GM12878 (cell line): ENCODE data around the gene TOB1. TPM values are rescaled to one million over a fixed set of nuclear protein-coding genes. Genes with fewer than 3 reads are reported as not detected.

ENCODE experiments used
- ATAC-seq: fragments of 200-7000 bp; cut with Tn5 transposase; 3 replicates; pipeline ENCODE4 v1.9.1; 2020; ENCODE audit warnings: mild to moderate bottlenecking, moderate library complexity
- BruUV-seq: library from RNA; stranded (reverse); fragments of 400-500 nt; replicated peaks from 2 replicates; lab custom pipeline; 2021; lab: Mats Ljungman, UMichigan
- CTCF ChIA-PET: fragments of 300-600 bp; sonication (Branson Sonifier 250); formaldehyde crosslinking; extraction: SDS; loops from one replicate; lab custom pipeline; 2021; ENCODE audit warnings: inconsistent platforms; lab: Yijun Ruan, JAX
- POLR2A ChIA-PET: fragments of 350-600 bp; formaldehyde crosslinking; extraction: SDS; loops from one replicate; lab custom pipeline; 2021; ENCODE audit warnings: inconsistent platforms; lab: Charles Lee
- RAD21 ChIA-PET: fragments of 300-600 bp; sonication (Branson Sonifier 250); formaldehyde crosslinking; loops from one replicate; lab custom pipeline; 2023; ENCODE audit warnings: antibody characterized with exemption; ENCODE audit not compliant: unreplicated experiment; lab: Charles Lee
- SMC1A ChIA-PET: fragments of 300-600 bp; sonication (Branson Sonifier 250); formaldehyde crosslinking; loops from one replicate; lab custom pipeline; 2023; ENCODE audit not compliant: unreplicated experiment, uncharacterized antibody; lab: Charles Lee
- DNase-seq: peaks from one replicate; pipeline ENCODE4 v3.0.0-alpha.2; 2011; ENCODE audit warnings: low read depth, low spot score
- FAIRE-seq: peaks from 3 replicates; lab custom pipeline; 2011; peaks lifted over from hg19 to GRCh38; lab: Jason Lieb, UNC
- H2AFZ ChIP-seq: 2 replicates; pipeline ENCODE4 v1.6.0; 2011; ENCODE audit warnings: low read depth, low read length, control low read depth; ENCODE audit not compliant: control insufficient read depth
- H3K27ac ChIP-seq: 2 replicates; pipeline ENCODE4 v1.5.1; 2011; ENCODE audit warnings: control low read depth; ENCODE audit not compliant: control insufficient read depth, insufficient read depth
- H3K27me3 ChIP-seq, 2 experiments: replicated peaks in 1 of 2; 2 replicates each; pipeline versions ENCODE4 v1.6.0 to v1.6.1; 2011; ENCODE audit warnings: low read length in 1 of 2; ENCODE audit not compliant: control insufficient read depth in 2 of 2, insufficient read depth in 2 of 2
- H3K36me3 ChIP-seq, 2 experiments: 2 replicates each; pipeline ENCODE4 v1.5.1; 2011; ENCODE audit warnings: low read length in 1 of 2; ENCODE audit not compliant: control insufficient read depth in 2 of 2, insufficient read depth in 2 of 2
- H3K4me1 ChIP-seq: 2 replicates; pipeline ENCODE4 v1.6.1; 2011; ENCODE audit warnings: mild to moderate bottlenecking, low read length, moderate library complexity, mixed read lengths; ENCODE audit not compliant: control insufficient read depth, insufficient read depth
- H3K4me2 ChIP-seq: 2 replicates; pipeline ENCODE4 v1.6.0; 2011; ENCODE audit warnings: control low read depth; ENCODE audit not compliant: control insufficient read depth, insufficient read depth
- H3K4me3 ChIP-seq: fragments of 200-600 bp; sonication (generic); 2 replicates; pipeline ENCODE4 v1.5.1; 2016
- H3K79me2 ChIP-seq: 2 replicates; pipeline ENCODE4 v1.6.0; 2011; ENCODE audit warnings: low read length; ENCODE audit not compliant: control insufficient read depth, insufficient read depth
- H3K9ac ChIP-seq: 2 replicates; pipeline ENCODE4 v1.8.0; 2011; ENCODE audit warnings: low read length, control low read depth, mixed read lengths; ENCODE audit not compliant: control insufficient read depth, insufficient read depth
- H3K9me3 ChIP-seq: replicated peaks from 3 replicates; pipeline ENCODE4 v1.5.1; 2011; ENCODE audit warnings: mild to moderate bottlenecking, low read length; ENCODE audit not compliant: control insufficient read depth, insufficient read depth
- H4K20me1 ChIP-seq: 2 replicates; pipeline ENCODE4 v1.6.0; 2011; ENCODE audit not compliant: control insufficient read depth, insufficient read depth
- ATF7 ChIP-seq: fragments of 450-650 bp; IDR thresholded peaks from 2 replicates; pipeline ENCODE4 v1.6.1; 2016; ENCODE audit warnings: low read depth, mild to moderate bottlenecking
- FOS ChIP-seq: IDR thresholded peaks from 3 replicates; pipeline ENCODE4 v1.6.1; 2011; ENCODE audit warnings: borderline replicate concordance; ENCODE audit not compliant: insufficient read length; ENCODE audit errors: extremely low read depth
- NRF1 ChIP-seq: conservative IDR thresholded peaks from 2 replicates; pipeline ENCODE4 v1.6.1; 2011; ENCODE audit warnings: mild to moderate bottlenecking, low read depth, low read length, improper control_type of control experiment
- PML ChIP-seq: IDR thresholded peaks from 2 replicates; pipeline ENCODE4 v1.6.1; 2012; ENCODE audit warnings: low read length, inconsistent platforms
- RCOR1 ChIP-seq: conservative IDR thresholded peaks from 2 replicates; pipeline ENCODE4 v1.6.1; 2012; ENCODE audit warnings: low read depth, low read length, improper control_type of control experiment
- STAT3 ChIP-seq: IDR thresholded peaks from 2 replicates; pipeline ENCODE4 v1.6.1; 2011; ENCODE audit warnings: low read depth, low read length, improper control_type of control experiment
- WGBS: methylation state at CpG from one replicate; pipeline ENCODE4 v1.1.6; 2016; ENCODE audit warnings: low lambda C conversion rate; ENCODE audit not compliant: insufficient replicate concordance, insufficient coverage; ENCODE audit errors: missing lambda C conversion rate; 5-methylcytosine and 5-hydroxymethylcytosine counted together
- in situ Hi-C: fragments of 300-500 bp; cut with MboI; formaldehyde crosslinking; loops from 9 replicates; pipeline ENCODE4 v1.14.3; 2018; ENCODE audit warnings: mixed read lengths
- intact Hi-C: fragments of 100-400 bp; cut with micrococcal nuclease; formaldehyde crosslinking; loops from one replicate; pipeline ENCODE4 v1.14.2; 2022; ENCODE audit not compliant: unreplicated experiment
- polyA plus RNA-seq, 11 experiments: library from polyadenylated mRNA; depleted of rRNA in 4 of 11; unstranded in 6 of 11; stranded (reverse) in 5 of 11; fragments of >200 nt; fragmentation: Nextera tagmentation in 4 of 11; fragmentation: Illumina TruSeq in 1 of 11; extraction: Ambion mirVana in 4 of 11; extraction: Trizol in 1 of 11; gene quantifications; 1 replicate in 1 of 11; 2 replicates in 10 of 11; pipeline versions ENCODE4 v1.2.1 to v1.2.3, GENCODE V29; 2011 to 2016; ENCODE audit warnings: inconsistent platforms in 2 of 11, missing spikeins in 2 of 11, low read depth in 1 of 11
- total RNA-seq, 4 experiments: library from RNA; depleted of rRNA in 3 of 4; stranded (reverse); fragments of >200 nt in 3 of 4; fragmentation: Illumina TruSeq in 1 of 4; extraction: Trizol in 1 of 4; gene quantifications; 2 replicates each; pipeline versions ENCODE4 v1.2.1 to v1.2.3, GENCODE V29; 2013 to 2021

TOB1 gene
- total and polyA plus RNA-seq, 10 of the 15 experiments (the other 5 are each of a cell fraction or from before 2014, with no cell fraction given) = 5.0 to 32.4 (median 13.7) TPM

GRCh38 chr17:50841277-50841948, 24.7 kb downstream of the TOB1 start:
- no peak overlapping the region for H3K9ac ChIP-seq
- no peak for TF ChIP-seq FOS
- no peak for TF ChIP-seq PML
- TF ChIP-seq NRF1 = no peak
- no peak for TF ChIP-seq RCOR1
- TF ChIP-seq ATF7 = no peak
- TF ChIP-seq STAT3 = no peak
- TF ChIP-seq, all 136 proteins: peak for 0
- WGBS = 43% methylated on average over 11 of the region's 11 CpGs
- Histone ChIP-seq H3K9me3 (no peaks in the 10 kb centered on the region), H4K20me1 (no peaks in the 10 kb centered on the region), H3K36me3 (no peaks in the 10 kb centered on the region), H3K27ac (no peak overlapping the region), H2AFZ (no peak overlapping the region), H3K4me3 (no peak overlapping the region), H3K79me2 (no peaks in the 10 kb centered on the region), H3K4me2 (no peak overlapping the region), H3K27me3 (no peaks in the 10 kb centered on the region; a peak in 2 of 4 replicates), H3K4me1 (no peaks in the 10 kb centered on the region)
- SMC1A ChIA-PET = interaction anchor here (1.3 to 2.2 kb wide), 4 partner anchors 11 to 108 kb away, joined by 5 to 17 read pairs (median 10); no protein-coding TSS in a partner anchor
- intact Hi-C loops (no loop called here), in situ Hi-C loops (loop anchor here (5.0 kb wide), 1 partner anchor 59 kb away; no protein-coding TSS in a partner anchor)
- BruUV-seq = no TSS peak
- no peak for FAIRE-seq
- no peak; the same call in 2 of the 3 replicates for ATAC-seq
- POLR2A ChIA-PET = interaction anchor here (1.0 kb wide), 2 partner anchors 13 to 41 kb away, joined by 3 read pairs; no protein-coding TSS in a partner anchor
- CTCF ChIA-PET = interaction anchor here (0.8 to 8.1 kb wide), 18 partner anchors 9 to 424 kb away, joined by 3 to 84 read pairs (median 4); no protein-coding TSS in a partner anchor
- RAD21 ChIA-PET = interaction anchor here (0.7 to 2.6 kb wide), 8 partner anchors 11 to 211 kb away, joined by 3 to 18 read pairs (median 4); partner anchors contain the start of gene TOB1
- no peak for DNase-seq
